ENCODE data around the gene TREM1.
"Not testable (repeated sequence)": the region's sequence is repeated elsewhere in the genome, so short reads cannot be mapped to it uniquely, and the experiment has no call there.

The TREM1 gene

DNA sequence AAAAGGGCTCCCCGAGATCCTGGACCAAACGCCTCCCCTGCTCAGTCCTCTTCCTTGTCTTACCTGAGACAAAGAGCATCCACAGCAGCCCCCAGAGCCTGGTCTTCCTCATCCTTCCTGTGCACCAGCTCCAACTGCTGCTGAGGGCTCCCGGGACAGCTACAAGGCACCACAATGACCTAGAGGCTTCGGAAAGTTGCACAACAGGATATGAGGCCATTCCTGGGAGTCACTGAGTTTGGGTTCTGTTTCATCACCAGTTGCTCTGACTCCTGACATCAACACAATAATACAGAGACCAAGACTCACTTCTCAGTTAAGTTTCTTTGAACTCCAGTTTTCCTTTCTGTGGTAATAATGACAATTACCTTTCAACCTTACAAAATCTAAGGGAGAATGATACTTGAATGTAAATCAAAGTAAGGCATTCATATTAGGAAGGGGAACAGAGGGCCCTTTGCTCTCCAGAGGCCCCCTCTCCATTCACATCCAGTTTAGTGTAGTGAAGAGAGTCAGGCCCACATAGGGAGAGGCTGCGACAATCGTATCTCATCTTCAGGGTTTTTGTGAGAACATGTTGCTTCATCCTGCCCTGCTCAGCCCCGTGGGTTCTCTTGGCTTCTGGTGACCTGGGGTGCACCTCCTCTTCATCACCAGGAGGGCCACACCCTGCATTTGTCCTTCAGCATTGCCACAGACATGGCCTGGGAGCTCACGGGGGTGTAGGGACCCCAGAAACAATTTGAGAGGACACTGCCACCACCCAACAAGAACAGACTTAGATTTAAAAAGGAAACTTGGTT is at the start of gene TREM1:
Gene TREM1, minus strand, starts transcription at position 139 of the 803 bp plus-strand sequence. Its CDS starts 27 bp downstream, at position 112.
- no peak for DNase-seq (ENCODE audit: low read depth)

DNA sequence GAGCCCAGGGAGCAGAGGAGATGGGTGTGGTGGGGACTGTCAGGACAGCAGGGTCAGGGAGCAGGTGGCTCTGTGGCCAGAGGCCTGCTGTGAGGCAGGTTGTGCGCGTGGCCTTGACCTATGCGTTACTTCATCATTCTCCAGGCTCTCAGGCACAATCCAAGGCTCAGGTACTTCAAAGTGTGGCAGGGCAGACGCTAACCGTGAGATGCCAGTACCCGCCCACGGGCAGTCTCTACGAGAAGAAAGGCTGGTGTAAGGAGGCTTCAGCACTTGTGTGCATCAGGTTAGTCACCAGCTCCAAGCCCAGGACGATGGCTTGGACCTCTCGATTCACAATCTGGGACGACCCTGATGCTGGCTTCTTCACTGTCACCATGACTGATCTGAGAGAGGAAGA is 49.5 kb upstream of the TREM1 start:
- DNase-seq (ENCODE audit: low read depth) = no peak

DNA sequence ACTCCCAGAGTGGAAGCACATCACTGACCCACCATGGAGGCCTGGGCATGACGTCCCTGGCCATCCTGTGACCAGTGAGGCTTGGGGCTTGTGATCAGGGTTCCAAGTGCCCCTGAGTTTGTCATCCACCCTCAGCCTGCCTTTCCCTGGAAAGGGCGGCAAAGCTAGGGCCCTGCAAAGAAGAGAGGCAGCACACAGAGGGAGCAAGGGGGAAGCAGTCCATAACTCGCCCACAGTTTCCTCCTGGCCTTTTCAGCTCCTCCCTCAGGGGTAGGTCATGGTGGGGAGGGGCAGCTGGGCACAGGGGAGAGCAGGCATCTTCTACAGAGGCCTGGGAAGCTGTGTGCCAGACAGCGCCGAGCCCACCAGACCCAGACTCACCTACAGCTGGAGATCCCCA is 48.8 kb upstream of the TREM1 start, which contains the start of gene NCR2:
Gene NCR2, plus strand, starts transcription at position 313 of the 400 bp plus-strand sequence. CDS start 269 bp downstream, outside the sequence.
- DNase-seq (ENCODE audit: low read depth) = no peak

DNA sequence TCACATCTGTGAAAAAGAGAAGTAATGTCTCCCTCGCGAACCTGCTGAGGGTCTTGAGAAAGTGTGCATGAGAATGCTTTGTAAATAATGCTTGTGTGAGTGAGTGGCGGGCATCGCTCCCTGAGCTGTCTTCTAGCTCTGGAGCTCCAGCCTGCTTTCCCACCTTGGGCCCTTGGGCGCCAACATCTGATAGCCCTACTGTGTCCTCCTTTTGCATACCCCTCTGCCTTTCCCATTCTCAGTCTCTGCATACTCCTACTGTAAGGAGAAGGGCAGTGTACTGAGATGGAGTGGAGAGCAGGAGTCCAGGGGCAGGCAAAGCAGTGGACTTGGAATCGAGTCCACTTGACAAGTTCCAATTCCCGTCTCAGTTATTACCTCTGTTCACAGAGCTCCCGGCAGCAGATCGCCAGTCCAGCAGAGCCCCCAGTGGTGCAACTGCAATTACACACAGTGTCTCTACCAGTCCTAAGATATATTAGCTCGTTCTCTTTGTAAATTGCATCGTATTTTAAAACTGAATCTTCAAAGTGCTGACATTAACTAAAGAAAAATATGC is 48.1 kb upstream of the TREM1 start:
- DNase-seq (ENCODE audit: low read depth) = no peak

DNA sequence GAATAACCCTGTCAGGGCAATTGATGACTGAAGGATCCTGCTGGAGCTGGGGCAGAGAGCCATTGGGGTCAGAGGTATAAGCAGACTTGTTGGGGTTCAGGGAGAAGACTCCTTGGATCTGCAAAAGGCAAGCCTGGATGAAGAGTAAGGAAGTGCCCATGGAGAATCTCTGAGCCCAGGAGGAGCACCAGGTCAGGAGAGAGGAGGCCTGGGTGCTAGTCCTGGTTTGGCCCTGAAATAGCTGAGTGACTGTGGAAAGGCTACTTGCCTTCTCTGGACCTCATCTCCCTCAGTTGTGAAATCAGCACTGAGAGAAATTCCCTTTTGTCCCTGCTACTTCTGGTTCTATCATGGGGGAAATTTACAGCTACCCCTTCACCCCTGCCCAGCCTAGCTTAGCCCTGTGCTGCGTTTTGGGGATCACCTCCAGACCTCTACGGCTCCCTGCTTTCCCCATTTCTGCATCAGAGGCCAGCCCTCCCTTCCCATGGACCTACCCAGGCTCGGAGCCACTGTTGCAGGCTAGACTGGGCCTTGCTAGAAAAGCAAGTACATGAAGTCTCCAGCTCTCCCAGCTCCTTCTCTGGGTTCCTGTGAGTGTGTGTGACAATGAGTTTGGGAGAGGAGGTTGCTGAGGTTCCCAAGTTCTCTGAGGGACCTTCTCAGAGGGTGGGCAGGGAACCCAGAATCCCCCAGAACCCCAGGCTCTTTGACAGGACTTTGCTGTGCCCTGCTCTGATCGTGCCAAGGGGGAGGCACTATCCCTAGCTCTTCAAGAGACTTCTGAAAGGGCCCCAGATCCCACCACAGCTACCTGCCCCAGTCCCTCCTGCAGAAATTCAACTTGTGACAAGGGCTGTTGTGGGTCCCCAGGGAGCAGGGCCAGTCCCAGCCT is 46.6 kb upstream of the TREM1 start:
- no peak for DNase-seq (ENCODE audit: low read depth)

DNA sequence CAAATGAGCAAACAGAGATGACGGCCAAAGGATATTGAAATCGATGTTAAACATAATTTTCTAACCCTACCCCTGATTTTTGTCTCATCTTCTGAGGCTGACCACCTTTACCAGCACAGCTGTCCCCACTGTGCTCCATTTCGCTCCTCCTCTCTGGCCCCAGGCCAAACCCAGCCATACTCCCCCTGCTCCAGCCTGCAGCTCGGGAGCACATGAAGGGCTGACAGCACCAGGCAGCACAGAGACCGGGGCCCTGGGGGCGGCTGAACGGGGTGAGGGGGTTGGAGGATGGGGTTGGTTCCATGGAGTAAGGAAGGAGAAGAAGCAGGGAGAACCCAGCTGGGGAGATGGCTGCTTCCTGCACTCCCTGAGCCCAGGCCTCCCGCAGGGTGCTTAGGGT is 45.8 kb upstream of the TREM1 start:
- no peak for DNase-seq (ENCODE audit: low read depth)

DNA sequence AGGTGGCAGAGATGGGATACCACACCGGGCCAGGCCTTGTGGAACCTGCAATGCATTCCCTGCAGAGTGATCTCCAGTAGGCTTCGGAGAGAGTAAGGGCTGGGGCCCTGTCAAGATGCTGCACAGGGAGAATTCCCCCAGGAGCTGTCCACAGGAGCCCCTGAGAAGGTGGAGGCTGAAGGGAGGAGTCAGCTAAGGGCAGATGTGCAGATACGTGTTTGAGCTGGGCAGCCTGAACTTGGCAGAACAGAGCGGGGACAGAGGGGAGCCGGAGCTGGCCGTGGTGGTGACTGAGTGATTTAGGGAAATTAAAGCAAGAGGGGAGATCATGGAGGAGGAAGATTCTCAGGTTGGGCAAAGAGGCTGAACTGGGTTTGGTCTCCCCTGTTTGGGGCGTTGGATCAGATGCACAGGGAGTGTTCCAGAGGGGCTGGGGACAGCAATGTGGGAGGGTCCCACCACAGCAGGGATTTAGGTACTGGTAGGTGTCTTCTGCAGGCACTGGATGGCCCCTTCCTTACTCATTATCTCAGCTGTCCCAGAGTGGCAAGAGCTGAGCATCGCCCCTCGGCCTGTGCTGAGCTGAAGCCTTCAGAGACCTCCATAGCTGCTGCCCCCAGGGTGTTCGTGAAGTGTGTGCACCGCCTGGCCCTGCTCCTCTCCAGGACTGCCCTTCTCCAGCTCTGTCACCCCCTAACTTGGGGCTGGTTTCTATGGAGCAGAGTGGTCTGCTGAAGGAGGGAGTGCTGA is 45.1 kb upstream of the TREM1 start:
- no peak for DNase-seq (ENCODE audit: low read depth)

DNA sequence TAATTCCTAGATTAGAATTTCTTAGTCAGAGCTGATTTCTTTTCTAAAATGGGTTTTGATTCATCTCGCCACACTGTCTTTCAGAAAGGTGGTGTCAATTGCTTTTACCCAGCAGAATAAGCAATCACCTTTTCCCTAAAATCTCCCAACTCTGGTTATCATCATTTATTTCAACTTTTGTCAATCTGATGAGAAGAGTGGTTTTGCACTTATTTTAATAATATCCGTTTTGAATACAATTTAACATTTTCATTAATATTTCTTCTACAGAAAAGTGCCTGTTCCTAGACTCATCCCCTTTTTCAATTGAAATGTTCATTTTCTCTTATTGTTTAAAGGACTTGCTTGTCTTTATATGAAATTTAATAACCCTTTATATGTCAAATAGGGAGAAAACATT is 40.7 kb upstream of the TREM1 start:
- DNase-seq (ENCODE audit: low read depth) = no peak

DNA sequence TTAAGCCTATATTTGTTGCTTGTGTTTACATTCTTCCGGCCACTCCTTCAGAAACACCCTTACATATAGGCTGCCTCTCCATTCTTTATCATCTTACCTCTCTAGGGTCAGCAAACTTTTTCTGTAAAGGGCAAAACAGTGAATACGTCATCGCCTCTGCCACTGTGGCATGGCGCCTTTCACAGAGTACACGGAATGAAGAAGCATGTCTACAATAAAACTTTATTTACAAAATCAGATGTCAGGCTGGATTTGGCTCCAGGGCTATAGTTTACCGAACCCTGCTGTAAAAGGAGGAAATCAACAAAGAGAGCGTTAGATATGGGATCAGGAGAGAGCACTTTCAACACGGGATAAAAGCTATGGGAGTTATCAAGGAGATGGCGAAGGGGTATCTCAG is 39.6 kb upstream of the TREM1 start:
- DNase-seq (ENCODE audit: low read depth) = no peak

DNA sequence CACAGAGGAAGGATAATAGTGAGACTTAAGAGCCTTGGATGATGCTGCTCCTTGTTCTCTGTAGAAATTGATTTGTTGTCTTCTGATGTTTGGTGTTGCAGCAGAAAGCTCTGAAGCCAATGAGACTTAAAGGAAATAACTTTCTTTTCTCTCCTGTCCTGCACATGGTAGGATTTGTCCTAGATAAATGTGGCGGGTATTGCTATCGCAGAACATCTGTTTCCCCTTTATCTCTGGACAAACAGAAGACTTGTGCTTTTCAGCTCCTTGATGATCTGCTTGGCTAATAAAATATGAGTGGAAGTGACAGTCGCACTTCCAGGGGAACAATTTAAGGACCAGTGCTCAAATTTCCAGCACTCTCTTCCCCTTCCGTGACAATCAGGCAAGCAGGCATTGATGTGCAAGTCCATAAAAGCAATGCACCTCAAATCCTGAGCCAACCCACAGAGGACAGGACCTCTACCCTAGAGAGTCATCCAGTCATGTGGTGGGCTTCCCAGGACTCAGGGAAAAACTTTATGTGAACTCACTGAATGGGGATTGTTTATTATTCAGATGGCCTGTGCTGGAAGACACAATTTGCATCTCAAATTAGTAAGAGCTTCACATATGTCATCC is 39.1 kb upstream of the TREM1 start:
- DNase-seq (ENCODE audit: low read depth) = no peak

DNA sequence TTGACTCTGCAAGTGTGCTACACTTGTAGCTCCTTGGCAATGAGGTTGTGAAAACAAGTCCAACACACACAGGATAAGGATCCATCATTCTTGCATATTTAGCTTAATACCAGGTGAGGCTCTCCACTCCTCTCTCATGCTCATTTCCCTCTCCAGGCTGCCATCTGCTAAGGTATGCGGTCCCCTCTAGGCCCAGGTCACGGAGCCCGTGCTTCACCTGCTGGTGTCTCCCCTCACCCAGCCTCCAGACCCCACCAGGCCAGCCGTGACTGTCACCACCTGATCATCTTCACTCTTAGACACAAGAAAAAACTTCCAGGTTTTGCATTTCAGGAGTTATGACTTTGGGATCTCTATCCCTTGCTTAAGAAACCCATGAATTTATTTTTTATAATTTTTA is 34.7 kb upstream of the TREM1 start:
- no peak for DNase-seq (ENCODE audit: low read depth)

DNA sequence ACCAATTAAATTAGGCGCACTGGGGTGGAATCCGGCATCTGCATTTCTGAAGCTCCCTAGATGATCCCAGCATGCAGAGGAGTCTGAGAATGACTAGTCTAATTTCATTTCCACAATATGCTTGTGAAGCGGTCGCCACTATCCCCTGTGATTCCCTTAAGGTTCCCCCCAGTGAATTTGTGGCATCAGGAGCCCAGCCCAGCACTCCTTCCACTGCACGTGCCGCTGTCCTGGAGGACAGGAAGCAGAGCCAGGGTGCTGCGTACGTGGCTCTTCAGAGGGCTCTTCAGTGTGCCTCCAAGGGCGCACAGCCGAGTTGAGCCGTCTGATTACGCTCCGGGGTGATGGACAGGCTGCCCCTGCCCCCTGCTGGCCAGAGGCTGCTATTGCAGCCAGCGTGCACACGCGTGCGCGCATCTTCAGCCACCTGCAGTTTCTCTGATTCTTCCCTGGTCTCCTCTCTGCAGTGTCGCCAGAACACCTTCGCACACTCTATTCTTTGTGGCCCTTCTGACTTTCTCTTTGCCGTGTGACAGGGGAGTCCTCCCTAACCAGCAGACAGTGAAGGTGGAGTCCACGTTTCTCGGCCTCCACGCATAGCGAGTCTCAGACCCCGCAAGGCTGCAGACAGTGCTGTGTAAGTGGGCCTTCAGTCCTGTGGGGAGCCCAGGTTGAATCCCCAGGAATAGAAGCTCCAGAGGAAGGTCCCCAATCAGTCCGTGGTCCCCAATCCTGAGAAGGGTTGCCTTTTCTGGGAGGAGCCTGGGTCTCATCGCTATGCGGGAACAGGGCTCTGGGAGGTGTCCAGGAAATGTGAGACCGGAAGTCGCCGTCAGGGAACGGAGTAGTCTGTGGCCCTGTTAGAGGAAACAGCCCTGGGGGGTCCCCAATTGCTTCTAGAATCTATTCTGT is 32.4 kb upstream of the TREM1 start:
- DNase-seq (ENCODE audit: low read depth) = peak; percentile 69

DNA sequence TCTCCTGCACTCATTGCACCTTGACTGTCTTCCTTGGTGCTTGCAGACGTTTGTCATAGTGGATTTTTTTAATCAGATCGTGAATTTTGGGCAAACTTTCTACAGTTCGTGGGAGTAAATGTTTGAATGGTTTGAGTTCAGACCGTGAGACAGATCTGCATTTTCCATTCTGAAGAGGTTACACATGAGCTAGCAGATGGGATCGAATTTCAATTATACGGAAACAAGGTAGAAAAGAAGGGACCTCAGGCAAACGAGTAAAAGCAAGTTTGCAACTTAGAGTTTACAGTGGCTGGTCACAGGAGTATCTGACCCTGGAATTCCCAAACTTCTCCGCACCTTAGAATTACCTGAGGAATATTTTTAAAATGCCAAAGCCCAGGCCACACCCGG is 31.8 kb upstream of the TREM1 start:
- DNase-seq (ENCODE audit: low read depth) = no peak

DNA sequence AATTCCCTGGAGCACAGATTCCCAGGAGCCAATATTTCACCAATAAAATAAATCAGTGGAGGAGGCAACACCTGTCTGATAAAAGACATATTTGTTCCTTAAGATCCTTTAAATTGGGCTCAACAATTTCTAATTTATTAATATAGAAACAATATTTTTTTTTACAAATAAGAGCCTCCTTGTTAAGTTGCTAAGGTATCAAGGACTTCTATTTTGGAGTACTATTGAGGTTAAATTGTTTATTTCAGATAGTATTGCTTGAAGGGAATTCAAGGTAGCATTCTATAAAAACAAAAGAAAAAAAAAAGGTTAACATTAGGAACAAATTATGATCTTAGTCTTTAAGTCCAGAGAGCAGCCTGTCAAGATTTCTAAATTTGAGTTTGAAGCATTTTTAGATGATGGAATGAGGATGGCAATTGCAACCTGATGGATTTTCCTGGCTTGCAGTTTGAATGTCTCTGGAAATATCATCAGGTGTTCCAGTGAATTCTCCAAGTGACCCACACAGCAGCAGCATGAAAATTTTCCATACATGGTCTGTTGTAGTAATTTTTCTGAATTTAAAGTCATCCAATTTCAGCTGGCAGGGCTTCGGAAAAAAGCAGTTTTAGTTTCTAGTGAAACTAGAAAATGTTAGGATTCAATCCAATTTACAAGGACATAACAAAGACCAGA is 29.6 kb upstream of the TREM1 start:
- no peak for DNase-seq (ENCODE audit: low read depth)

DNA sequence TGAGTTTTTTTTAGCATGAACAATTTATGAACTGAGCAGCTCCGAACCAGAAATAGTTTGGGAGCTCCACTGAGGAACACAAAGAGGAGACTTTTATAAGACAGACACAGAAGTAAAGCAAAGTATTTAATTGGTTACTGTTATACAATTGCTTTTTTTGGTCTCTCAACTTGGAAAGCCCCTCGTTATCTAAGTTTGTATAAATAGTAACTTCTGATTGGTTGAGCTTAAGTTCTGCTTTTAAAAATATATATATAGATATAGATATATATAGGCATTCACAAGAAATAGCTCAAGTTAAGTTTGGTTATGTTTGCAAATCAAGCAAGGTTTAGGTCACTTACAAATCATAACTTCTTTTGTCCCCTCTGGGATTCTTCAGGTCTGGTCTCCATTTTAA is 28.7 kb upstream of the TREM1 start:
- no peak for DNase-seq (ENCODE audit: low read depth)

DNA sequence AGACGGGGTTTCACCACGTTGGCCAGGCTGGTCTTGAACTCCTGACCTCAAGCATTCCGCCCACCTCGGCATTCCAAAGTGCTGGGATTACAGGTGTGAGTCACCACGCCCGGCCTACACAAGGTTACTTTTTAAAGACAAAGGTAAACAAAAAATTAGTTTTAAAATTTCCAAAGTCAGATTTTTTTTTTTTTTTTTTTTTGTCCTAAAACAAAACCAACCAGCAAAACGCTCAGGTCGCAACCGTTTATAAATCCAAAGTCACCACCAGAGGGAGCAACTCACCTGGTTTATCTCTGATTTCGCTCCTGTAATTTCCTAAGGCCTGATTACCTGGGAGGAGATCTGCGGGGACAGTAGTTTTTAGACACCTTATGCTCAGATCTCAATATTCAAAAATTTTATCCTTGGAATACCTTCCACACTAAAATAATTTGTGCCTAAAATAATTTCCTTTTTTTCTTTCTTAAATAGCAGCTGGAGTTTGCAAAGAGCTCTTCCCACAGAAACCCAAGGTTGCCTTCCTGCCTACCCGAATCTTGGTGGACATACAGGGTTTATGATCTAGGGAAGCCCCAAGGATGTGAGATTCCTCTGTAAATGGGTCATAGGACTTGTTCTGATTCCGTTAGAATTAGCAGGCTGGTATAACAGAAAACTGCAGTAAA is 19.8 kb upstream of the TREM1 start:
- no peak for DNase-seq (ENCODE audit: low read depth)

DNA sequence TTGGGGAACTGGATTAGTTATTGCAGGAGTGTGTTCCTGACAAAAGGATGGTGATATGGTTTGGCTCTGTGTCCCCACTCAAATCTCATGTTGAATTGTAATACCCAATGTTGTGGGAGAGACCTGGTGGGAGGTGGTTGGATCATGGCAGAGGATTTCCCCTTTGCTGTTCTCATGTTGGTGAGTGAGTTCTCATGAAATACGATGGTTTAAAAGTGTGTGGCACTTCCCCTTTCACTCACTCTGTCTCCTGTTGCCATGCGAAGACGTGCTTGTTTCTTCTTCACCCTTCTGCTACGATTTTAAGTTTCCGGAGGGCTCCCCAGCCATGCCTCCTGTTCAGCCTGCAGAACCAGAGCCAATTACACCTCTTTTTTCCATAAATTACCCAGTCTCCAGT is 16.2 kb upstream of the TREM1 start:
- no peak for DNase-seq (ENCODE audit: low read depth)

DNA sequence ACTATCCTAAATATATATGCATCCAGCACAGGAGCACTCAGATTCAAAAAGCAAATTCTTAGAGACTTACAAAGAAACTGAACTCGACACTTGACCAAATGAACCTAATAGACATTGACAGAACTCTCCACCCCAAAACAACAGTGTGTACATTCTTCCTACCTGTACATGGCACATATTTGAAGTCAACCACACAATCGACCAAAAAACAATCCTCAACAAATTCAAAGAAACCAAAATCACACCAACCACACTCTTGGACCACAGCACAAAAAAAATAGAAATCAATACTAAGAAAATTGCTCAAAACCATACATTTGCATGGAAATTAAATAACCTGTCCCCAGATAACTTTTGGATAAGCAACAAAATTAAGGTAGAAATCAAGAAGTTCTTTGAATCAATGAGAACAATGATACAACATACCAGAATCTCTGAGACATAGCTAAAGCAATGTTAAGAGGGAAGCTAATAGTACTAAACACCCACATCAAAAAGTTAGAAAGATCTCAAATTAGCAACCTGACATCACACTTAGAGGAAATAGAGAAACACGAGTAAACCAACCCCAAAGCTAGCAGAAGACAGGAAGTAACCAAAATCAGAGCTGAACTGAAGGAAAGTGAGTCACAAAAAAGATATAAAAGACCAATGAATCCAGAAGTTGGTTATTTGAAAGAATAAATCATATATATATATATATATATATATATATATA is 12.5 kb upstream of the TREM1 start:
- no peak for DNase-seq (ENCODE audit: low read depth)

DNA sequence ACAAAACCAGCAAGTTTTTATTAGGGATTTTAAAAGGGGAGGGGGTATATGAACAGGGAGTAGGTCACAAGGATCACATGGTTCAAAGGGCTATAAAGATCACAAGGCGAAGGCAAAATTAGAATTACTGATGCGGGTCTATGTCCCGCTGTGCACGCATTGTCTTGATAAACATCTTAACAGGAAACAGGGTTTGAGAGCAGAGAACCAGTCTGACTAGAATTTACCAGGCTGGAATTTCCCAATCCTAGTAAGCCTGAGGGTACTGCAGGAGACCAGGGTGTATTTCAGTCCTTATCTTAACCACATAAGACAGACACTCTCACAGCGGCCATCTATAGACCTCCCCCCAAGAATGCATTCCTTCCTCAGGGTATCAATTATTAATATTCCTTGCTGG is 10.8 kb upstream of the TREM1 start:
- not testable (repeated sequence) for DNase-seq (ENCODE audit: low read depth)

Data from stimulated activated CD8-positive, alpha-beta memory T cell treated with anti-CD3 and anti-CD28 coated beads, Interleukin-4, amount 100 ng/mL, for 24 hours (primary cell).